C4-2B (cell line): ENCODE results near the gene LSM4.

ENCODE experiments used
- CTCF ChIP-seq: fragments of 450-650 bp; conservative IDR thresholded peaks from 2 replicates; pipeline ENCODE4 v1.5.1; 2017; ENCODE audit warnings: mild to moderate bottlenecking
- ZFX ChIP-seq: fragments of 450-650 bp; IDR thresholded peaks from 2 replicates; pipeline ENCODE4 v1.6.1; 2017

- TF ChIP-seq CTCF, result peak; percentile 91
- TF ChIP-seq ZFX, result no peak
Measured at GRCh38 chr19:18349524-18350128, 26.8 kb upstream of the LSM4 start.
